ENCODE data around the gene PIGBOS1. TPM values are rescaled to one million over a fixed set of nuclear protein-coding genes. Genes with fewer than 3 reads are reported as not detected.

PIGBOS1 gene, protein sequence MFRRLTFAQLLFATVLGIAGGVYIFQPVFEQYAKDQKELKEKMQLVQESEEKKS
- 12.7 and 15.0 TPM in 2 replicates for total RNA-seq (2012; rRNA removed)

DNA sequence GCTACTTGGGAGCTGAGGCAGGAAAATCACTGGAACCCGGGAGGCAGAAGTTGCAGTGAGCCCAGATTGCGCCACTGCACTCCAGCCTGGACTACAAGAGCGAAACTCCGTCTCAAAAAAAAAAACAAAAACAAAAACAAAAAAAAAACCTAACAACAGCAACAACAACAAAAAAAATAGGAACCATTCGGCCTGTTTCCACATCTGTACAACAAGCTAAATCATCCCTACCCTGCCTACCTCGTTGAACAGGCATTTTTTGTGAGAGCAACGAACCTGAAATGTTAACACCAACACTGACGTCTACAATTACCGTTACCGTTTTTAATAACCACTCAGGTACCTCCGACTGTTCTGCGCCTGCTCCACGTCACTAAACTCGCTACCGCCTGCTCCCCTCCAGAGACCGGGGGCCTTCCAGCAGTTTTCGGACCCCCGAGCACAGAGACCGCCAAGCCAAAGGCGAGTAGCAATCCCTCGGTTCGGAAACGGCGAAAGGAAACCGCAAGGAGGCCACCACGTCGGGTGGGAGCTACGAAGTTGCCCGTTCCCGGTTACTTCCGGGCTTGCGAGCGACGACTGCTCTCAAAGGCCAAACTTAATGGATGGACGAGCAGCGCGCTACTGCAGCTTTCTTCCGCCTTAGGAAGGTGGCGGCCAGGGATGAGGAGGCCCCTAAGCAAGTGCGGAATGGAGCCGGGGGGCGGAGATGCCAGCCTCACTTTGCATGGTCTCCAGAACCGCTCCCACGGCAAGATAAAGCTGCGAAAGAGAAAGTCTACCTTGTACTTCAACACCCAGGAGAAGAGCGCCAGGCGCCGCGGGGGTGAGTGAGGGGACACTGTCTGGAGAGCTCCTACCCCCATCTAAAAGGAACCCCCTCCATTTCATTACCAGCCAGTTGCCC lies at the start of gene PIGBOS1, which contains the start of gene PIGB:
Gene PIGBOS1, minus strand, starts transcription at position 536 of the 907 bp plus-strand sequence. CDS start 1,331 bp downstream, outside the sequence.
Gene PIGB, plus strand, starts transcription at position 635 of the 907 bp plus-strand sequence. Its CDS starts 29 bp downstream, at position 664.
- no peaks in the 10 kb centered on the region for H3K36me3 ChIP-seq (ENCODE audit: insufficient read depth, low read length)
- H3K9me3 ChIP-seq (replicated peaks; ENCODE audit: low read length), result no peaks in the 10 kb centered on the region
- no peaks in the 10 kb centered on the region for H3K27me3 ChIP-seq (ENCODE audit: control insufficient read depth, insufficient read depth, low read length)
- H3K4me1 ChIP-seq (ENCODE audit: control insufficient read depth, insufficient read depth, low read length), result peaks cover 14% of the 10 kb centered on the region
- H3K9ac ChIP-seq (ENCODE audit: low read depth, low read length), result peak within 1 kb of the TSS; percentile 94
- peak within 1 kb of the TSS; percentile 90 for H3K4me2 ChIP-seq (ENCODE audit: low read length)
- H3K4me3 ChIP-seq (ENCODE audit: low read length), result peak within 1 kb of the TSS; percentile 80

DNA sequence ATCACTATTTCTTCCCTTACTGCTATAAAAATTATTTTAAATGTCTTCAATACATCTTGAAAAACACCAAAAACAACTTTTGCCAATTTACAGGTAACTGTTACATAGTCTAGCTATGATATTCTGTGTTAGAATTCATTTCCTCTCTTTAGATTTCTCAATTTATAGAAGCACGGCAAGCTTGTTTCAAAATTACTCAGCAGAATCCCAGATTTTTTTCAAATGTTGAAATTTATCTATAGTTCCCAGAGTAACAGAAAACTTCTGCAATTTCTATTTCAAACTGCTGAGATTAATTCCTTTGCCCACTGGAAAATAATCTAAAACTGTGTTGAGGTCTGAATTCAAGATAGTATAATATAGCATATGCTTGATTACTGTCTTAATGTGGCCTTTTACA lies 48.1 kb upstream of the PIGBOS1 start:
- Histone ChIP-seq H3K9me3 (replicated peaks; ENCODE audit: low read length) (no peaks in the 10 kb centered on the region), H3K4me2 (ENCODE audit: low read length) (no peak overlapping the region), H3K9ac (ENCODE audit: low read depth, low read length) (no peak overlapping the region), H3K27me3 (ENCODE audit: control insufficient read depth, insufficient read depth, low read length) (no peaks in the 10 kb centered on the region), H3K4me3 (ENCODE audit: low read length) (no peak overlapping the region), H3K4me1 (ENCODE audit: control insufficient read depth, insufficient read depth, low read length) (no peaks in the 10 kb centered on the region), H3K36me3 (ENCODE audit: insufficient read depth, low read length) (peaks cover 4% of the 10 kb centered on the region)

DNA sequence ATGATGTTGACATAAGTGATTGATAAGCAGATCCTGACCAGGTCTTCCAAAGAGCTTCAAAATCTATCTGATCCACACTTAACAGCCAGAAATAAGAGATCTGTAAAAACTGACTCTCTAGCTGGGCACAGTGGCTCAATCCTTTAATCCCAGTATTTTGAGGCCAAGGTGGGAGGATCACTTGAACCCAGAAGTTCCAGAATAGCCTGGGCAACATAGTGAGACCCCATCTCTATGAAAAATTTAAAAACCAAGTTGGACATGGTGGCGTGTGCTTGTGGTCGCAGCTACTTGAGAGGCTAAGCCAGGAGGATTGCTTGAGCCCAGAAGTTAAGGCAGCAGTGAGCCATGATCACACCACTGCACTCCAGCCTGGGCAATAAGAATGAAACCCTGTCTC lies 43.7 kb upstream of the PIGBOS1 start:
- Histone ChIP-seq H3K4me1 (ENCODE audit: control insufficient read depth, insufficient read depth, low read length) (peaks cover 5% of the 10 kb centered on the region), H3K4me2 (ENCODE audit: low read length) (no peak overlapping the region), H3K4me3 (ENCODE audit: low read length) (no peak overlapping the region), H3K27me3 (ENCODE audit: control insufficient read depth, insufficient read depth, low read length) (no peaks in the 10 kb centered on the region), H3K9ac (ENCODE audit: low read depth, low read length) (no peak overlapping the region), H3K9me3 (replicated peaks; ENCODE audit: low read length) (no peaks in the 10 kb centered on the region), H3K36me3 (ENCODE audit: insufficient read depth, low read length) (peaks cover 11% of the 10 kb centered on the region)

DNA sequence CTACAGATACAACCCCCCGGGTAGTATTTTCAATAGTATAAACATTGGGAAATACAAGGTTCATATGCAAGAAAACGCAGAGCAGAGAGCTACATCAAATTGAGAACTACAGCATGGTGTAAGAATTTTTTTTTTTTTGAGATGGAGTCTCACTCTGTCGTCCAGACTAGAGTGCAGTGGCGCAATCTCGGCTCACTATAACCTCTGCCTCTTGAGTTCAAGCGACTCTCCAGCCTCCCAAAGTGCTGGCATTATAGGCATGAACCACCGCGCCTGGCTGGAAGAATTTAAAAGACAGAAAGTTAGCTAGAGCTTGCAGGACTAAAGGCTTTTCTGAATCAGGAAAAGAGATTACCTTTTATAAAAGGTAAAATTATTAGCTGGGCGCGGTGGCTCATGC lies 42.1 kb upstream of the PIGBOS1 start:
- Histone ChIP-seq H3K9ac (ENCODE audit: low read depth, low read length) (no peak overlapping the region), H3K9me3 (replicated peaks; ENCODE audit: low read length) (no peaks in the 10 kb centered on the region), H3K27me3 (ENCODE audit: control insufficient read depth, insufficient read depth, low read length) (no peaks in the 10 kb centered on the region), H3K4me2 (ENCODE audit: low read length) (no peak overlapping the region), H3K4me1 (ENCODE audit: control insufficient read depth, insufficient read depth, low read length) (peaks cover 10% of the 10 kb centered on the region), H3K4me3 (ENCODE audit: low read length) (no peak overlapping the region), H3K36me3 (ENCODE audit: insufficient read depth, low read length) (peaks cover 11% of the 10 kb centered on the region)

DNA sequence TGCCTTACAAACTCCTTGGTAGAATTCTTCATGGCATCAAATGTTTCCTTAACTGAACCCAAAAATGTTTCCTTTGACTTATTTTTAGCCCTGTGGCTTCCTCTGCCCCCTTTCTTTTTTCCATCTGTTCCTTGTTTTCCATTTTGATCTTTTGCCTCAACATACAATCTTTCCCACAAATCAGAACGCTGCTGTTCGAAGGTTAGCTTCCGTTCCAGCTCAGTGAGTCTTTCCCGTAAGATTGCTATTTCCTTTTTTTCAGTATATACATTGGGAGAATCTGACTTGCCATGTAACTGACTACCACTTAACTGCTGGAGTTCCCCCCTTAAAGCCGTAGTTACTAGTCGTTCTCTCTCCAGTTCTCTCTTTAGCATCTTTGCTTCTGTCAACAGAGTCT lies 41.3 kb upstream of the PIGBOS1 start:
- Histone ChIP-seq H3K4me2 (ENCODE audit: low read length) (no peak overlapping the region), H3K4me1 (ENCODE audit: control insufficient read depth, insufficient read depth, low read length) (peaks cover 10% of the 10 kb centered on the region), H3K9ac (ENCODE audit: low read depth, low read length) (no peak overlapping the region), H3K36me3 (ENCODE audit: insufficient read depth, low read length) (peaks cover 16% of the 10 kb centered on the region), H3K27me3 (ENCODE audit: control insufficient read depth, insufficient read depth, low read length) (no peaks in the 10 kb centered on the region), H3K9me3 (replicated peaks; ENCODE audit: low read length) (no peaks in the 10 kb centered on the region), H3K4me3 (ENCODE audit: low read length) (no peak overlapping the region)

DNA sequence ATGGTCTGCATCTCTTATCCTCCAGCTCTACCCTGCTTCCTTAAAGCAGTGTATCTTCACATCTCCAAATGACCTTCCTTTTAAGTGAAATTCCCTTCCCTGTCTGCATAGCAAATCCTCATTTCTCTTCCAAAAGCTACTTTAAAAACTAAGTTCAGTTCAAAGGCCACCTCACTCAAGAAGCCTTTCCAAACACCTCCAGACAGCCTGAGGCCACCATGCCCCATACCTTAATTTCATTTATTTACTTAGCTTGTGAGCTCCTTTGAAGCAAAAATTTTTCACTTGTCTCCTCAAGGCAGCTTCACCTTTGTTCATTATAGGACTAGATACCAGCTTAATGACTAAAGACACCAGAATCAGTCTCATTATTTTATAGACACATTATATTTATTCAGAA lies 39.5 kb upstream of the PIGBOS1 start:
- Histone ChIP-seq H3K4me2 (ENCODE audit: low read length) (no peak overlapping the region), H3K27me3 (ENCODE audit: control insufficient read depth, insufficient read depth, low read length) (no peaks in the 10 kb centered on the region), H3K9ac (ENCODE audit: low read depth, low read length) (no peak overlapping the region), H3K4me3 (ENCODE audit: low read length) (no peak overlapping the region), H3K4me1 (ENCODE audit: control insufficient read depth, insufficient read depth, low read length) (peaks cover 10% of the 10 kb centered on the region), H3K36me3 (ENCODE audit: insufficient read depth, low read length) (peaks cover 20% of the 10 kb centered on the region), H3K9me3 (replicated peaks; ENCODE audit: low read length) (no peaks in the 10 kb centered on the region)

DNA sequence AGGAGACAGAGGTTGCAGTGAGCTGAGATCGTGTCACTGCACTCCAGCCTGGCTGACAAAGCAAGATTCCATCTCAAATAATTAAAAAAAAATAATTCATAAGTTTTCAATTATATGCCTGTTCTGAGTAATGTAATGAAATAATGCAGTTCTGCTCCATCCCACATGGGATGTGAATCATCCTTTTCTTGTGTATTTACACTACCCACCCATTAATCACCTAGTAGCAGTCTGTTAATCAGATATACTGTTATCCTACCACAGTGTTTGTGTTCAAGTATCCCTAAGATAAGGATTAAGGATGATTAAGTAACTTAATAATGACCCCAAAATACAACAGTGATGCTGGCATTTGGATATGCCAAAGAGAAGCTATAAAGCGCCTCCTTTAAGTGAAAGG lies 38.9 kb upstream of the PIGBOS1 start:
- Histone ChIP-seq H3K9me3 (replicated peaks; ENCODE audit: low read length) (no peaks in the 10 kb centered on the region), H3K9ac (ENCODE audit: low read depth, low read length) (no peak overlapping the region), H3K36me3 (ENCODE audit: insufficient read depth, low read length) (peaks cover 20% of the 10 kb centered on the region), H3K4me1 (ENCODE audit: control insufficient read depth, insufficient read depth, low read length) (peaks cover 10% of the 10 kb centered on the region), H3K4me2 (ENCODE audit: low read length) (no peak overlapping the region), H3K27me3 (ENCODE audit: control insufficient read depth, insufficient read depth, low read length) (no peaks in the 10 kb centered on the region), H3K4me3 (ENCODE audit: low read length) (no peak overlapping the region)

DNA sequence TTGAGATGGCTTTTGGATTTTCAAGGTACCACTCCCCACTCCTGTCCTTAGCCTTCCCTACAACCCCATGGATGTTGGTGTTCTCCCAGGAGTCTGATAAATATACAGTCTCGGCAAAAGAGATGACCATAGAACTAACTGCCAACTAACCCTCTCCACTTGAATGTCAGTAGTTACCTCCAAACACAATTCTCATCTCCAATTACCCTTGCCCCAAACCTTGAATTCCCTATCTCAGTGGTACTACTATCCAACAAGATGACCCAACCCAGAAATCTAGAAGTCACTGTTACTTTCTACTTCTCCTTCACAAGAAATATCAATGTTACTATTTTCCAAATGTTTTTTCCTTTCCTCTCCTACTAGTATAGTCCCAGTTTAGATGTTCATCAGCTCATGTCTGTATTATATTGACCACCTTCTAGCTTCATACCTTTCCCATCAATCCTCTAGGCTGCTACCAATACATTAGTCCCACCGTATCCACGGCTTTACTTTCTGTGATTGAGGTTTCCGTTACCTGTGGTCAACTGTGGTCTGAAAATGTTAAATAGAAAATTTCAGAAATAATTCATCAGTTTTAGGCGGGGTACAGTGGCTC lies 38.2 kb upstream of the PIGBOS1 start:
- H3K4me1 ChIP-seq (ENCODE audit: control insufficient read depth, insufficient read depth, low read length), result peaks cover 10% of the 10 kb centered on the region
- H3K4me2 ChIP-seq (ENCODE audit: low read length), result no peak overlapping the region
- no peak overlapping the region for H3K4me3 ChIP-seq (ENCODE audit: low read length)
- H3K27me3 ChIP-seq (ENCODE audit: control insufficient read depth, insufficient read depth, low read length), result no peaks in the 10 kb centered on the region
- H3K9ac ChIP-seq (ENCODE audit: low read depth, low read length), result no peak overlapping the region
- no peaks in the 10 kb centered on the region for H3K9me3 ChIP-seq (replicated peaks; ENCODE audit: low read length)
- peaks cover 20% of the 10 kb centered on the region for H3K36me3 ChIP-seq (ENCODE audit: insufficient read depth, low read length)

DNA sequence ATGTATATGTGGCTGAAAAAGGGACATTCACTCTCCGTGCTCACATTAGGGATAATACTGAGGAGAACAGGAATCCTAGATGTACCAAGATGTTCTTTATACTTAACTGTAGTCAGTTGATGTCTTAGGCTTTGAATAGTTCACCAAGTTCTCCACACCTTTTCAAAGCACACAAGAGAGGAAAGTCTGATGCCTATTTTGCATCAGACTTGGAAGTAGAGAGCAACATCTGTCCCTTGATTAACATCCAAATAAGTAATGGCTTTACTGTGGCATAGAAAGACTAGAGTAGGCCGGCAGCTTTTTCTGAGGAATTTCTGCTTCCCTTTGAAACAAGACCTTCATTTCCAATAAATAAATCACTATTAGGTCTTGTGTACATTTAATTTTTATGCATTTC lies 34.1 kb upstream of the PIGBOS1 start:
- Histone ChIP-seq H3K27me3 (ENCODE audit: control insufficient read depth, insufficient read depth, low read length) (no peaks in the 10 kb centered on the region), H3K4me2 (ENCODE audit: low read length) (no peak overlapping the region), H3K9ac (ENCODE audit: low read depth, low read length) (no peak overlapping the region), H3K4me1 (ENCODE audit: control insufficient read depth, insufficient read depth, low read length) (peaks cover 9% of the 10 kb centered on the region), H3K36me3 (ENCODE audit: insufficient read depth, low read length) (peaks cover 9% of the 10 kb centered on the region), H3K9me3 (replicated peaks; ENCODE audit: low read length) (no peaks in the 10 kb centered on the region), H3K4me3 (ENCODE audit: low read length) (no peak overlapping the region)

DNA sequence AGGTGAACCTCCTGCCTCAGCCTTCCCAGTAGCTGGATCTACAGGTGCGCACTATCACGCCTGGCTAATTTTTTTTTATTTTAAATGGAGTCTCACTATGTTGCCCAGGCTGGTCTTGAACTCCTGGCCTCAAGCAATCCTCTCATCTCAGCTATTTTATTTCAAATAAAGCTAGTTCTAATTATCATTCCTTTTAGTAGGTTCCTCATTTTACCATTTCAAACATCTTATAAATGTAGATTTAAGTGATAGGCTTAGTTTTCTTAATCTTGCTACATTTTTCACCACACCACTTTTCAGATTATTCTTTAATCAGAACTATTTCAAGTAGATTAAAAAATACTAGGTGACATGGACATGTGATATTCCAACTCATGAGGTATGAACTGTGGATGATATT lies 30.4 kb upstream of the PIGBOS1 start:
- H3K4me2 ChIP-seq (ENCODE audit: low read length), result no peak overlapping the region
- no peaks in the 10 kb centered on the region for H3K9me3 ChIP-seq (replicated peaks; ENCODE audit: low read length)
- no peaks in the 10 kb centered on the region for H3K27me3 ChIP-seq (ENCODE audit: control insufficient read depth, insufficient read depth, low read length)
- no peaks in the 10 kb centered on the region for H3K4me1 ChIP-seq (ENCODE audit: control insufficient read depth, insufficient read depth, low read length)
- H3K36me3 ChIP-seq (ENCODE audit: insufficient read depth, low read length), result no peaks in the 10 kb centered on the region
- no peak overlapping the region for H3K4me3 ChIP-seq (ENCODE audit: low read length)
- no peak overlapping the region for H3K9ac ChIP-seq (ENCODE audit: low read depth, low read length)

DNA sequence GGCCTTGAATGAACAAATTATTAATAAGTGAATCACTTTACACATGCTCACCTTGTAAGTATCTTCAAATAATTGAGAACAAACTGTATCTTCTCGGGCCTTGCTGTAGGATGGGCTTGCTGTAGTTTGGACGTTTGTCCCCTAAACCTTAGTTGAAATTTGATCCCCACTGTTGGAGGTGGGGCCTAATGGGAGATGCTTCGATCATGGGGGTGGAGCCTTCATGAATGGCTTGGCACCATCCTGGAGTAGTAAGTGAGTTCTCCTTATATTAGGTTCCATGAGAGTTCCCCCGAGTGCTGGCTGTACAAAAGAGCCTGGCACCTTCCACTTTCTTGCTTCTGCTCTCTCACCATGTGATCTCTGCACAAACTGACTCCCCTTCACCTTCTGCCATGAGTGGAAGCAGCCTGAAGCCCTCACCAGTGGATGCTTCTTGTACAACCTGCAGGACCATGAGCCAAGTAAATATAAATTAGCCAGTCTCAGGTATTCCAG lies 29.4 kb upstream of the PIGBOS1 start:
- Histone ChIP-seq H3K4me1 (ENCODE audit: control insufficient read depth, insufficient read depth, low read length) (no peaks in the 10 kb centered on the region), H3K9ac (ENCODE audit: low read depth, low read length) (no peak overlapping the region), H3K27me3 (ENCODE audit: control insufficient read depth, insufficient read depth, low read length) (no peaks in the 10 kb centered on the region), H3K9me3 (replicated peaks; ENCODE audit: low read length) (no peaks in the 10 kb centered on the region), H3K4me3 (ENCODE audit: low read length) (no peak overlapping the region), H3K36me3 (ENCODE audit: insufficient read depth, low read length) (no peaks in the 10 kb centered on the region), H3K4me2 (ENCODE audit: low read length) (no peak overlapping the region)
